GM21423 (cell line): Measurements from ENCODE around the gene PNRC1.
"Not testable (repeated sequence)": the region's sequence is repeated elsewhere in the genome, so short reads cannot be mapped to it uniquely, and the experiment has no call there.

Experiments used
- ATAC-seq: cut with Tn5 transposase; IDR thresholded peaks from one replicate; pipeline ENCODE4 v1.9.1; 2021; ENCODE audit warnings: mild to moderate bottlenecking, moderate library complexity; ENCODE audit not compliant: unreplicated experiment

Gene PNRC1

GRCh38 chr6:89058627-89059026, 21.9 kb upstream of the PNRC1 start:
- no peak for ATAC-seq

DNA sequence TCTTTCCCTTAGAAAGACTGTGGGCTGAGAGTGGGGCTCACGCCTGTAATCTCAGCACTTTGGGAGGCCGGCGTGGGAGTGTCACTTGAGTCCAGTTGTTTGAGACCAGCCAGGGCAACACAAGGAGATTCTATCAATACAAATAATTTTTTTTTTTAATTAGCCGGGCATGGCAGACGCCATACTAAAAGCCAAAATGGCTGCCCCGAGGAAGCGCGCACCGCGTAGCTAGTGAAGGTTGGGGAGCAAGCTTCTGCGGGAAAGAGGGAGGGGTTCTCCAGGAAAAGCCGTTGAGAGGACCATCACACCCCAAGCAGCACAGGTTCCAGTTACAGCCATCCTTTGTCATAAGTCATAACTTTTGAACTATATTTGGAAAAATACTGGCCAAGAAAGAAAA, 21.3 kb upstream of the PNRC1 start:
- ATAC-seq, result no peak

- no peak for ATAC-seq
These were observed 16.7 kb upstream of the PNRC1 start for GRCh38 chr6:89063881-89064280.

GRCh38 chr6:89064931-89065330, 15.6 kb upstream of the PNRC1 start:
- ATAC-seq, result not testable (repeated sequence)

GRCh38 chr6:89066121-89066520, 14.4 kb upstream of the PNRC1 start:
- ATAC-seq, result not testable (repeated sequence)

DNA sequence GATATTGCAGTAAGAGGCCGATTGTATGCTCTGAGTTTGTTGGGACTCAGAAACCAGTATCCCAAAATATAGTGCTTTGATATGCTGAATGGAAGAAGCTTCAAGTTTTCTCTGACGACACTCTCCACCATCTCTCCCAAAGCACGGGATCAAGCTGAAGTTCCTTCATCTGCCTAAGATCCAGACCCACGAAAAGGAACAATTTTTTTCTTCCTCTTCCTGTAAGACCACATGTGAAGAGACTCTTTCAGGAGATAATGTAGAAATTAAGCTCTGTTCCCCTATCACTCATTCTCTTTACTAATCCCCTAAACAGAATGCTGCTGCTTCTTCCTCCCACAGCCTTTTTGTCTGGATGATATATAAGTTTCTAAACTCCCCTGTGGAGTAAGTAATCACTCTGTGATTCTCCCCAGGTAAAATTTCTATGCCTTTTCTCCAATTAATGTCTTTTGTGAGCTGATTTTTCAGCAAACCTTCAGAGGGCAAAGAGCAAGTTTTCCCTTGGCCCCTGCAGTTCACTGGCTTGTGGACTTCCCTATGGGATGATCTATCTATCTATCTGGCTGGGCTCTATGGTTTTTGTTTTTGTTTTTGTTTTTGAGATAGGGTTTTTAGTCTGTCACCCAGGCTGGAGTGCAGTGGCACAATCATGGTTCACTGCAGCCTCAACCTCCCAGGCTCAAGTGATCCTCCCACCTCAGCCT, 13.5 kb upstream of the PNRC1 start:
- no peak for ATAC-seq

DNA sequence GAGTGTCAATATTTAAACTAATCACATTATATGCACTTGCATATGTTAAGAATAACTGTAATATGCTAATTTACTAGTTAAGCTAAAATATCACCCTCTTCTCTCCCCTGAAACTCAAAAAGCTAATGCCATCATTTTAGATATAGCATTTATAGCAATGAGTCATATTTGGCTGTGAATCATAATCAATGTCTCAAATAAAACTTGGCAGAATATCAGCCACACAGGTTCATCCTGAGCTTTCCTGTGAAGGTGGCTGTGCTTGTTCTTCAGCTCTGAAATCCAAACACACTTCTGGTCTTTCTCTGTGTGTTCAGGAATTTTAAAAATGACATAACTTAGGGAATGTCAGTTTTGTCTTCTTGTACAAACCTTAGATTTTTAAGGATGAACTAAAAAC, 12.8 kb upstream of the PNRC1 start:
- no peak for ATAC-seq

GRCh38 chr6:89068695-89069094, 11.9 kb upstream of the PNRC1 start:
- ATAC-seq, result no peak

DNA sequence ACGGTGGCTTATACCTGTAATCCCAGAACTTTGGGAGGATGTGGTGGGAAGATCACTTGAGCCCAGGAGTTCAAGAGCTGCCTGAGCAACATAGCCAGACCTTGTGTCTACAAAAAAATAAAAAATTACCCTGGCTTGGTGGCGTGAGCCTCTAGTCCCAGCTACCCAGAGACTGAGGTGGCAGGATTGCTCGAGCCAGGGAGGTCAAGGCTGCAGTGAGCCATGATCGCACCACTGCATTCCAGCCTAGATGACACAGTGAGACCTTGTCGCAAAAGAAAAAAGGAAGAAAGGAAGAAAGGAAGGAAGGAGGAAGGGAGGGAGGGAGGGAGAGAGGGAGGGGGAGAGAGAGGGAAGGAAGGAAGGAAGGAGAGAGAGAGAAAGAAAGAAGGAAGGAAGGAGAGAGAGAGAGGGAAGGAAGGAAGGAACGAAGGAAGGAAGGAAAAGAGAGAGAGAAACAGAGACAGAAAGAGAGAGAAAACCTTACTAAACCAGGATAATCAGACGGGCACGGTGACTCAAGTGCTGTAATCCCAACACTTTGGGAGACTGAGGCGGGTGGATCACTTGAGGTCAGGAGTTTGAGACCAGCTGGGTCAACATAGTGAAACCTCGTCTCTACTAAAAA, 10.9 kb upstream of the PNRC1 start:
- no peak for ATAC-seq

GRCh38 chr6:89071036-89071435, 9.5 kb upstream of the PNRC1 start:
- ATAC-seq, result no peak

- no peak for ATAC-seq
These were observed 7.4 kb upstream of the PNRC1 start for GRCh38 chr6:89073014-89073620.

DNA sequence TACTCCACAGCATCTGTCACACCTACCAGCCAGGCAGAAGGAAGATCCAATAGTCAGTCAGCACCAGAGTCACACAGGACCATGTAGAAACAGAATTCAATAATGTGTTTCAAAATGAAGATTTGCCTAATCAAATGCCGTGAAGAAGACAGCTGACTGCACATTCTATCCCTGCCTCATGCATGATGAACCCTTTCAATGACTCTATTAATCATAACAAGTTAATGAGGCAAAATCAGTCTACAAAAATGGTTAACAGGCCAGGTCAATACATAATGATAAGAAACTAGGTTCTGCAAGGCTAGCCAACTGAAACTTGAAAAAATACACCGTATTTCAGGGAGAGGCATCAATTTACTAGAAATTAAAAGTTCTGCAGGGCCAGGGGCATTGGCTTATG, 6.7 kb upstream of the PNRC1 start:
- no peak for ATAC-seq

DNA sequence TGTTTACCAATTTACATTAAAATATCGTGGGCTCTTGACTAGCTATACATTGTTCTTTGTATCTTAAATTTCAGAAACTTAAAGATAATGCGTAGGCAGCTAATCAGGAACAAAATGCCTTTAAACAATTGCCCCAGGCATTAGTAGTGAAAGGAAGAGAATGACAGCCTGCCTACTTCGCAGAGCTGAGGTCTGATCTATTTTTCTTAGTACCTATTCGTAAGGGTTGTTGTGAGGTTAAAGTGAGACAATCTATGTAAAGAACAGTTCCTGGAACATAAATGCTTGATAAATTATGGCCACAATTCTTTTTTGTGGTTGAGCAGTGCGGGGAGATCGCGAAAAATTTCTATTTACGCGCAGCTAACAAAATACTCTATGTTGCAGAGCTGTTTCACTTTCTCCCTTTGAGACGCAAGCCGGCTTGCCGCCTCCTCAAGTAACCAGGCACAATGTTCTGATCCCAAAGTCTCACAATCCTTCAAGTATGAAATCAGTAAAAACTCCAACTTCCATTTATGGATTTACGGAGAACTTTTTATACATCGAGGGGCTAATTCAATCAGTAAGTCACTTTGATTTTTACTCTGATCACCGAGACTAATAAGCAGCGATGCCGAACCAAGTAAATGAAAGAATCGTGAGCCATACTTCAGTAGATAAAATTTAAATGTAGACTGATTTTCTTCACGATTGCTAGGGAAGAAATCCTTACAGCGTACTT, 878 bp upstream of the PNRC1 start:
- no peak for ATAC-seq

DNA sequence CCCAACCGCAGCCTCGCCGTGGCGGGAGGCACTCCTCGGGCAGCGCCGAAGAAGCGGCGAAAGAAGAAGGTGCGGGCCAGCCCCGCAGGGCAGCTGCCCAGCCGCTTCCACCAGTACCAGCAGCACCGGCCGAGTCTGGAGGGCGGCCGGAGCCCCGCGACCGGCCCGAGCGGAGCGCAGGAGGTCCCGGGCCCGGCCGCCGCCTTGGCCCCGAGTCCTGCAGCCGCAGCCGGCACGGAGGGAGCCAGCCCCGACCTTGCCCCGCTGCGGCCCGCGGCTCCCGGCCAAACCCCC, 525 bp downstream of the PNRC1 start:
- peak; percentile 21 for ATAC-seq

DNA sequence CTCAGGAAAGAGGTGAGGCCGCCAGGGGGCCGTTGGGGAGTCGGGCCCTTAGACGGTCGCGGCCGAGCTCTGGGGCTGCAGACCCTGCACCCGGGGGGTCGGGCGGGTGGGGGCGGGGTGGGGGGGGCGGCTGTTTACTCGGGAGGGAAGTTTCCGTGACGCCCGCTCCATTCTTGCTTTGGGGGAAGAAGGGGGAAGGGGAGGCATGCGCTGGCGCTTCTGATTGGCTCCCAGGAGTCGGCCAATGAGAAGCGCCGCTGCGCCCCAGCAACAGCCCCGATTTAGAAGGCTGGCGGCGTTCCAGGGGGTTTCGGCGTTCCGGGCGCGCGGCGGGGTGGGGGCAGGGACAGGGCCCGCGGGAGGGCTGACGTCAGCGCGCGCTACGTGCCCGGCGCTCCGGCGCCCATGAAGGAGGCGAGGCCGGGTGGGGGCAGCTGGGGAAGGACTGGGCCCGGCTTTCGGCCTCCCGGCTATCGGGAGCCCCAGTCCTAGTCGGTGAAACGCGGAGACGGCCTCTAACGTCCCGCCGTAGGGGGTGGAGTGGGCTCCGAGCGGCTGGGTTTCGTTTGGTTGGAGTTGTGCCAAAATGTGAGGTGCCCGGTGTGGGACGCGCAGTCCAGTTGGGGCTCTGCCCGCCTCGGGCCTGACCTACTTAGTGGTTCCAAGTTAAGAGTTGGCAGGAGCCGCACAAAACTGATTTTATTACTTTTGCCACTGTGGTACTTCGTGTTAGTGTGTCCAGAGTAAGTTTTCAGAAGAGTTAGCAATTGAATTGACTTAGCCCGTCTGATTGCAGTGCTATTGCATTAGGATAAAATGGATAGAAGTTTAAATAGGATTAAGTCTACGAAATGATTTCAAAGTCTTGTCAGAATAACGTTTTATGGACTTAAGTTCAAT, 1.1 kb downstream of the PNRC1 start:
- ATAC-seq, result peak; percentile 49

DNA sequence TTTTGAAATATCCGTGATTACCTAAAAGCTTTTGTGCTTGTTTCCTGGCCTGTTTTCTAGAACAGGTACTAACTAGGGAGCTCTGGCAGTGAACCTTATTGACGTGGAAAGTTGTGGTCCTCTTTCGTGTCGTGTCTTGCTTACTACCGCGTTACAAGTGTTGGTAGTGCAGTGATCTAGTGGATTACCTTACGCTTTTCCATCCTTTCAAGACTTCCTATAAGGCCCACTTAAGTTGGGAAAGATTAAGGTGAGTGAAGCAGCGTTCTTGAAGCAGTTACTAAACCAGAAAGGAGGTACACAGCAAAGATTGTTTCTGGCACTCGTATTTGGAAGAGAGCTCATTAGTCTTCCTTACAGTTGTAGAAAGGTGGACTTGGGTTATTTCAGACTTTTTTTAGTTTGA, 1.9 kb downstream of the PNRC1 start:
- ATAC-seq, result no peak

DNA sequence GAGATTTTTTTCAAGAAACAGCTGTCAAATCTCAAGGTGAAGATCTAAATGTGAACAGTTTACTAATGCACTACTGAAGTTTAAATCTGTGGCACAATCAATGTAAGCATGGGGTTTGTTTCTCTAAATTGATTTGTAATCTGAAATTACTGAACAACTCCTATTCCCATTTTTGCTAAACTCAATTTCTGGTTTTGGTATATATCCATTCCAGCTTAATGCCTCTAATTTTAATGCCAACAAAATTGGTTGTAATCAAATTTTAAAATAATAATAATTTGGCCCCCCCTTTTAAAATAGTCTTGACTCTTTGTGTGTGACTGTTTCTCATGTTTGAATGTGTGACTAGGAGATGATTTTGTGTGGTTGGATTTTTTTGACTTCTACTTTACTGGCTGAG, 4.0 kb downstream of the PNRC1 start:
- no peak for ATAC-seq

GRCh38 chr6:89084954-89085353, 4.4 kb downstream of the PNRC1 start:
- ATAC-seq, result no peak

DNA sequence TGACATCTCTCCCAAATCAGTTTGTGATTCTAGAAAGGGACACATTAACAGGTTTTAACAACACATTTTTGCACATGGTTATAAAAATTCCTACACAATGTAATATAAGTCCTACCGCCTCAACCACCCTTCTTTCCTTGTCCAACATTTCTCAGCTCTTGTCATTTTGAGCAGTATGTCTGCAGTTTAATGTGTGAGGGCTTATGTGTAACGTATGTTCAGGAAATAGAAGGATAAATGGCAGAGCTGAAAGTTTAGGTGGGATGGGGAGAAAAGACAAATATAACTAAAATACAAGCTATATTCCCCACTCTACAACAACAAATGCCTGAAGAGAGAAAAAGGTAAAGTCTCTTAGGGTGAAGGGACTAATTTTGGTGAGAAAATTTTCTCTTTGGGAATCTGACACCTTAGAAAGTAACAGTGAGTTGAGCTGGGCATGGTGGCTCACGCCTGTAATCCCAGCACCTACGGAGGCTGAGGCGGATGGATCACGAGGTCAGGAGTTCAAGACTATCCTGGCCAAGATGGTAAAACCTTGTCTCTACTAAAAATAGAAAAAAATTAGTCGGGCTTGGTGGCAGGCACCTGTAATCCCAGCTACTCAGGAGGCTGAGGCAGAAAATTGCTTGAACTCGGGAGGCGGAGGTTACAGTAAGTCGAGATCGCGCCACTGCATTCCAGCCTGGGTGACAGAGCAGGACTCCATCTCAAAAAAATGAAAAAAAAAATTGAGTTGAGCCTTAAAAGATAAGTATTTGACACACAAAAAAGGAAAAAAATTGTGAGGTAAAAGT, 5.1 kb downstream of the PNRC1 start:
- no peak for ATAC-seq

GRCh38 chr6:89087881-89088280, 7.3 kb downstream of the PNRC1 start:
- ATAC-seq, result no peak
